ENCODE data around the gene UTP20. TPM values are rescaled to one million over a fixed set of nuclear protein-coding genes. Genes with fewer than 3 reads are reported as not detected.
A peak's percentile ranks its signal among the peaks of the same experiment; 100 is the strongest.

The UTP20 gene
- polyA plus RNA-seq, 2 of the 4 experiments (the other 2 are of a cell fraction), result 12.6 to 34.6 TPM

DNA sequence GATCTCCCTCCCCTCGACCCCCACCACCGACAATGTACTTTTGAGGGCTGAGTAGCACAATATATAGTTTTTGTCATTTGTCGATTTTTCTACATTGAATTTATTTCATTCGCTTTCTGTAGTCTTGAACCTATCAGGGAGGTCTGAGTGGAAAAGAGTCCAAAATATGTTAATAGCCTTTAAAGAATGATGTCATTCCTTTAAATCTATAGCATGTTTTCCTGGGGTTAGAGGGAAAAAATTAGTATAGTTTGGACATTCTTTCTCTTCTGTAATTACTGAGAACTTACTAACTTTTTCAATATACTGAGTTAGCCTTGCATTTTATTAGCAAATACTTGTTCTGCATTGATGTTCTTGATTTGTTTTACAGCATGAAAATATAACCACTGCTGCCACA lies 71.8 kb downstream of the UTP20 start:
- Histone ChIP-seq H3K4me3 (no peak overlapping the region), H3K4me2 (no peak overlapping the region), H3K27ac (no peak overlapping the region), H3K4me1 (no peaks in the 10 kb centered on the region), H3K9me3 (peaks cover 4% of the 10 kb centered on the region; the same call in 1 of the 3 replicates)
- POLR2A ChIA-PET, result no interaction called here
- 94% methylated on average over 4 of the region's 4 CpGs for WGBS (ENCODE audit: missing lambda C conversion rate)
- no peak for FAIRE-seq
- DNase-seq (ENCODE audit: low read depth in 1 of 2, low spot score in 1 of 2), result no peak
- ATAC-seq, result no peak
- CTCF ChIA-PET, result no interaction called here
- TF ChIP-seq CHD4 (IDR thresholded peaks at IDR 0.05; ENCODE audit: borderline replicate concordance) (no peak), RCOR1 (IDR thresholded peaks at IDR 0.05; ENCODE audit: low read depth, low read length) (no peak), NFE2L2 (conservative IDR thresholded peaks at IDR 0.05; ENCODE audit: low read length) (no peak), HDAC2 (IDR thresholded peaks at IDR 0.05) (no peak)

DNA sequence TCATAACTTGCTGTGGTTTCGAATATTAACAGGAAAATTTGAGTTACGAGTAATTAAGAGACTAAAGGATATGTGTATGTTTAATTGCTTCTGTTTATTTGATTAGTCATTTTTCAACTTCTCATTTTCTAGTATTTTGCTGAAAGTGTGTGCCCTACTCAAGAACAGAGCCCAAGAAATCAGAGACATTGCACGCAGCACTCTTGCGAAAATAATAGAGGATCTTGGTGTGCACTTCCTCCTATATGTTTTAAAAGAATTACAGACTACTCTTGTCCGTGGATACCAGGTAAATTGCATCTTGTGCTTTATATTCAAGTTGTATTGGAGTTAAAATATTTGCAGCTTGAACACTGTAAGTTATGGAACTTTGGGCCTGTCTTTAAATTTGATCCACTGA lies 76.9 kb downstream of the UTP20 start:
- Histone ChIP-seq H3K4me3 (no peak overlapping the region), H3K4me1 (no peaks in the 10 kb centered on the region), H3K4me2 (no peak overlapping the region), H3K9me3 (no peaks in the 10 kb centered on the region), H3K27ac (no peak overlapping the region)
- DNase-seq (ENCODE audit: low read depth in 1 of 2, low spot score in 1 of 2) (no peak), FAIRE-seq (no peak), ATAC-seq (no peak)
- TF ChIP-seq MYC (IDR thresholded peaks at IDR 0.05; ENCODE audit: borderline replicate concordance, low read length) (no peak), EP300 (IDR thresholded peaks at IDR 0.05) (no peak), PHF8 (IDR thresholded peaks at IDR 0.05; ENCODE audit: borderline replicate concordance, low read depth) (no peak), RARB (CRISPR knock-in tag; IDR thresholded peaks at IDR 0.05) (no peak), CBX2 (IDR thresholded peaks at IDR 0.05; ENCODE audit: borderline replicate concordance, low read depth) (no peak), CBX8 (IDR thresholded peaks at IDR 0.05) (no peak), SREBF2 (IDR thresholded peaks at IDR 0.05) (no peak), EHMT2 (IDR thresholded peaks at IDR 0.05; ENCODE audit: low read depth) (no peak), RFX5 (IDR thresholded peaks at IDR 0.05) (no peak), CHD2 (IDR thresholded peaks at IDR 0.05; ENCODE audit: low read length, partially characterized antibody) (no peak), KDM1A (IDR thresholded peaks at IDR 0.05; ENCODE audit: low read depth) (no peak)
- TF ChIP-seq, protein P1, sequence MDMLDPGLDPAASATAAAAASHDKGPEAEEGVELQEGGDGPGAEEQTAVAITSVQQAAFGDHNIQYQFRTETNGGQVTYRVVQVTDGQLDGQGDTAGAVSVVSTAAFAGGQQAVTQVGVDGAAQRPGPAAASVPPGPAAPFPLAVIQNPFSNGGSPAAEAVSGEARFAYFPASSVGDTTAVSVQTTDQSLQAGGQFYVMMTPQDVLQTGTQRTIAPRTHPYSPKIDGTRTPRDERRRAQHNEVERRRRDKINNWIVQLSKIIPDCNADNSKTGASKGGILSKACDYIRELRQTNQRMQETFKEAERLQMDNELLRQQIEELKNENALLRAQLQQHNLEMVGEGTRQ (IDR thresholded peaks at IDR 0.05), result no peak
- TF ChIP-seq, protein P2, sequence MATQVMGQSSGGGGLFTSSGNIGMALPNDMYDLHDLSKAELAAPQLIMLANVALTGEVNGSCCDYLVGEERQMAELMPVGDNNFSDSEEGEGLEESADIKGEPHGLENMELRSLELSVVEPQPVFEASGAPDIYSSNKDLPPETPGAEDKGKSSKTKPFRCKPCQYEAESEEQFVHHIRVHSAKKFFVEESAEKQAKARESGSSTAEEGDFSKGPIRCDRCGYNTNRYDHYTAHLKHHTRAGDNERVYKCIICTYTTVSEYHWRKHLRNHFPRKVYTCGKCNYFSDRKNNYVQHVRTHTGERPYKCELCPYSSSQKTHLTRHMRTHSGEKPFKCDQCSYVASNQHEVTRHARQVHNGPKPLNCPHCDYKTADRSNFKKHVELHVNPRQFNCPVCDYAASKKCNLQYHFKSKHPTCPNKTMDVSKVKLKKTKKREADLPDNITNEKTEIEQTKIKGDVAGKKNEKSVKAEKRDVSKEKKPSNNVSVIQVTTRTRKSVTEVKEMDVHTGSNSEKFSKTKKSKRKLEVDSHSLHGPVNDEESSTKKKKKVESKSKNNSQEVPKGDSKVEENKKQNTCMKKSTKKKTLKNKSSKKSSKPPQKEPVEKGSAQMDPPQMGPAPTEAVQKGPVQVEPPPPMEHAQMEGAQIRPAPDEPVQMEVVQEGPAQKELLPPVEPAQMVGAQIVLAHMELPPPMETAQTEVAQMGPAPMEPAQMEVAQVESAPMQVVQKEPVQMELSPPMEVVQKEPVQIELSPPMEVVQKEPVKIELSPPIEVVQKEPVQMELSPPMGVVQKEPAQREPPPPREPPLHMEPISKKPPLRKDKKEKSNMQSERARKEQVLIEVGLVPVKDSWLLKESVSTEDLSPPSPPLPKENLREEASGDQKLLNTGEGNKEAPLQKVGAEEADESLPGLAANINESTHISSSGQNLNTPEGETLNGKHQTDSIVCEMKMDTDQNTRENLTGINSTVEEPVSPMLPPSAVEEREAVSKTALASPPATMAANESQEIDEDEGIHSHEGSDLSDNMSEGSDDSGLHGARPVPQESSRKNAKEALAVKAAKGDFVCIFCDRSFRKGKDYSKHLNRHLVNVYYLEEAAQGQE (IDR thresholded peaks at IDR 0.05), result no peak
- ChIA-PET POLR2A (no interaction called here), CTCF (no interaction called here)
- 88% methylated on average over 5 of the region's 5 CpGs for WGBS (ENCODE audit: missing lambda C conversion rate)

DNA sequence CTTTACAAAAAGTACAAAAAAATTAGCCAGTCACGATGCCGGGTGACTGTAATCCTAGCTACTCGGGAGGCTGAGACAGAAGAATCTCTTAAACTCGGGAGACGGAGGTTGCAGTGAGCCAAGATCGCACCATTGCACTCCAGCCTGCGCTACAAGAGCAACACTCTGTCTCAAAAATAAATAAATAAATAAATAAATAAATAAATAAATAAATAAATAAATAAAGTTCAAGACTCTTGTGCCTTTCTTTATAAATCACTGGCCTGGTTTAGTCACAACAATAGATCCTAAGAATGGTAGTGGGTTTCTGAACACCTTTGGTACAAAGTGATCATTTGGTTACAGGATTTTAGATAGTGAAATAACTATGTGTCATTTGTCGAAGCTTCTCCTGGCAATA lies 81.5 kb downstream of the UTP20 start:
- ChIA-PET POLR2A (no interaction called here), CTCF (interaction anchor here (1.0 kb wide), 1 partner anchor 38 kb away, joined by 3 read pairs; no protein-coding TSS in a partner anchor)
- Histone ChIP-seq H3K4me1 (no peaks in the 10 kb centered on the region), H3K4me2 (no peak overlapping the region), H3K27ac (no peak overlapping the region), H3K4me3 (no peak overlapping the region), H3K9me3 (no peaks in the 10 kb centered on the region)
- 94% methylated on average over 8 of the region's 8 CpGs for WGBS (ENCODE audit: missing lambda C conversion rate)
- TF ChIP-seq ZSCAN20 (CRISPR knock-in tag; IDR thresholded peaks at IDR 0.05) (no peak), HEYL (CRISPR knock-in tag; IDR thresholded peaks at IDR 0.05) (no peak), POLR2AphosphoS2 (conservative IDR thresholded peaks at IDR 0.05; ENCODE audit: low read length) (no peak), CHD4 (IDR thresholded peaks at IDR 0.05; ENCODE audit: borderline replicate concordance) (no peak), RNF2 (IDR thresholded peaks at IDR 0.05; ENCODE audit: borderline replicate concordance, low read depth) (no peak), HOXB5 (CRISPR knock-in tag; IDR thresholded peaks at IDR 0.05) (no peak), ZC3H11A (IDR thresholded peaks at IDR 0.05) (peak; percentile 97)
- FAIRE-seq (no peak), DNase-seq (ENCODE audit: low read depth in 1 of 2, low spot score in 1 of 2) (no peak), ATAC-seq (no peak)
